Sigmoid colon (tissue), 7 donors: ENCODE measurements around the gene MOB3A. TPM values are rescaled to one million over a fixed set of nuclear protein-coding genes. Genes with fewer than 3 reads are reported as not detected.

Source experiments
- DNase-seq: peaks from one replicate; pipeline ENCODE4 v3.0.0-alpha.2; 2019
- H3K27ac ChIP-seq, 4 donors: fragments of 200-600 bp; sonication (generic); one replicate each; pipeline ENCODE4 v1.5.1; 2016 to 2019; ENCODE audit warnings: mild to moderate bottlenecking in 1 of 4
- H3K27me3 ChIP-seq, 3 donors: fragments of 200-600 bp; sonication (generic); one replicate each; pipeline ENCODE4 v1.5.1; 2019; ENCODE audit warnings: mild to moderate bottlenecking in 1 of 3
- H3K36me3 ChIP-seq, 4 donors: fragments of 200-600 bp; sonication (generic); one replicate each; pipeline ENCODE4 v1.5.1; 2016 to 2019
- H3K4me1 ChIP-seq, 4 donors: fragments of 200-600 bp; sonication (generic); one replicate each; pipeline ENCODE4 v1.5.1; 2017 to 2019
- H3K4me3 ChIP-seq, 4 donors: fragments of 200-600 bp; sonication (generic); one replicate each; pipeline ENCODE4 v1.5.1; 2017 to 2019; ENCODE audit warnings: mild to moderate bottlenecking in 2 of 4, moderate library complexity in 1 of 4
- H3K9me3 ChIP-seq, 4 donors: fragments of 200-600 bp in 3 of 4; sonication (generic) in 3 of 4; one replicate each; pipeline versions ENCODE4 v1.5.1 to v1.6.1; 2013 to 2019
- CTCF ChIP-seq, 4 experiments: fragments of 450-650 bp in 3 of 4; fragments of 200-600 bp in 1 of 4; IDR thresholded peaks; one replicate each; pipeline ENCODE4 v1.5.1; 2016 to 2019; ENCODE audit warnings: antibody characterized with exemption in 4 of 4, mild to moderate bottlenecking in 3 of 4, moderate library complexity in 2 of 4
- EP300 ChIP-seq, 4 donors: sonication (generic); formaldehyde crosslinking; IDR thresholded peaks; one replicate each; pipeline ENCODE4 v1.6.1; 2017; ENCODE audit warnings: antibody characterized with exemption in 4 of 4
- POLR2A ChIP-seq, 2 donors: fragments of 450-650 bp; IDR thresholded peaks; one replicate each; pipeline ENCODE4 v1.6.1; 2016; ENCODE audit warnings: antibody characterized with exemption in 2 of 2, mild to moderate bottlenecking in 2 of 2, moderate library complexity in 2 of 2
- POLR2AphosphoS5 ChIP-seq, 4 donors: sonication (generic); formaldehyde crosslinking; IDR thresholded peaks; one replicate each; pipeline ENCODE4 v1.6.1; 2017; ENCODE audit warnings: antibody characterized with exemption in 4 of 4
- WGBS, 2 donors: extraction: QIAGEN DNeasy Blood & Tissue Kit; methylation state at CpG; one replicate each; pipeline ENCODE4 v1.1.7; 2013; 5-methylcytosine and 5-hydroxymethylcytosine counted together
- intact Hi-C: fragments of 100-400 bp; cut with DNase I; formaldehyde crosslinking; loops from one replicate; pipeline ENCODE4 v1.15.1; 2023
- polyA plus RNA-seq, 3 donors: library from polyadenylated mRNA; stranded (reverse); fragments of 200-250 nt; gene quantifications; one replicate each; pipeline ENCODE4 v1.2.3, GENCODE V29; 2013
- total RNA-seq, 4 donors: library from RNA; depleted of rRNA; stranded (reverse); fragments of >200 nt; gene quantifications; one replicate each; pipeline ENCODE4 v1.1.0, GENCODE V29; 2016
- donor health status: healthy with polysubstance abuse.
- donor health status: Bipolar disorder and iron deficiency.
- donor health status: healthy.

MOB3A gene
- total and polyA plus RNA-seq, 7 donors: 14.4 to 65.4 (median 28.6) TPM

- Histone ChIP-seq H3K27me3 (no peaks in the 10 kb centered on the region), H3K4me1 (peaks cover 2 to 79% (median 63%) of the 10 kb centered on the region in 4 donors), H3K9me3 (no peaks in the 10 kb centered on the region), H3K36me3 (peaks cover 43 to 65% (median 55%) of the 10 kb centered on the region in 4 donors), H3K27ac (peak overlapping the region; percentile 91 to 99 (median 96)), H3K4me3 (peak overlapping the region; percentile 23 to 48 (median 40))
- WGBS, 2 donors: 64 to 72% methylated on average over 6 of the region's 6 CpGs
- DNase-seq: no peak
- TF ChIP-seq EP300 (IDR thresholded peaks at IDR 0.05): no peak
- intact Hi-C loops: no loop called here
These were observed 54.8 kb downstream of the MOB3A start for GRCh38 chr19:2041433-2041682.

DNA sequence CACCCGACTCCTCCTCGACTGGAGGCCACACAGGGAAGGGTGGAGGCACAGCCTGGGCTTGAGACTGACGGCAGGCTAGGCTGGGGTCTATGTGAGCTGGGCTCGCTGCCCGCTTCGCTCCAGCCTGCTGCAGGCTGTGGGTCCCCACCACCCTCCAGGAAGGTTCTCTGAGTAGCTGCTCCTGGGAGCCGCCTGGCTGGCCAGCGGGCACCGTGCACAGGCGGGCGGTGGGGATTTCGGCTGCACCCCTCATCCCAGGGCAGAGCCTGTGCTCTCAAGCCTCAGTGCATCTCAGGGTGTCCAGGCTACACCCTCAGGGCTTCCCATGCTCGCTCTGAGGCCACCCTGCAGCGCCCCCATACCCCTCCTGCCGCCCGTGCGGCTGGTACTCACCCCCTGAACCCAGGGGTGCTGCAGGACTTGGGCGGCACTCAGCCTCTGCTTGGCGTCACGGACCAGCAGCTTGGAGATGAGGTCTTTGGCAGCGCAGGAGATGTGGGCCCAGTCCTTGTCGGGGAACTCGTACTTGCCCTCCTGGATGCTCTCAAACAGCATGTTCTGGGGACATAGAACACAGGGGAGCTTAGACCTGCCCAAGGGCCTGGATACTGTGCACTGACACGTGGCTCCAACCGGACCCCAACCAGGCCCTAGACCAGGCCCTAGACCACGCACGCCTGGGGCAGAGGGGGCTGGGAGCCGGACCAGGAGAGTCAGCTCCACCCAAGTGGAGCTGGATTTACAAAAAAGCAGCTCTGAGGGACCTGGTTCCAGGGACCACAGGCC is 55.3 kb downstream of the MOB3A start:
- Histone ChIP-seq H3K4me1 (peaks cover 2 to 74% (median 58%) of the 10 kb centered on the region in 4 donors), H3K27ac (peak overlapping the region; percentile 91 to 99 (median 96)), H3K27me3 (no peaks in the 10 kb centered on the region), H3K4me3 (peak overlapping the region in 1 of 4 donors; percentile 37), H3K36me3 (peaks cover 38 to 59% (median 50%) of the 10 kb centered on the region in 4 donors), H3K9me3 (no peaks in the 10 kb centered on the region)
- peak; percentile 69 for DNase-seq
- 88 to 93% methylated on average over 28 of the region's 28 CpGs for WGBS, 2 donors
- TF ChIP-seq EP300 (IDR thresholded peaks at IDR 0.05) (no peak), POLR2A (IDR thresholded peaks at IDR 0.05) (no peak), POLR2AphosphoS5 (IDR thresholded peaks at IDR 0.05) (no peak), CTCF (IDR thresholded peaks at IDR 0.05) (no peak)
- intact Hi-C loops: no loop called here

DNA sequence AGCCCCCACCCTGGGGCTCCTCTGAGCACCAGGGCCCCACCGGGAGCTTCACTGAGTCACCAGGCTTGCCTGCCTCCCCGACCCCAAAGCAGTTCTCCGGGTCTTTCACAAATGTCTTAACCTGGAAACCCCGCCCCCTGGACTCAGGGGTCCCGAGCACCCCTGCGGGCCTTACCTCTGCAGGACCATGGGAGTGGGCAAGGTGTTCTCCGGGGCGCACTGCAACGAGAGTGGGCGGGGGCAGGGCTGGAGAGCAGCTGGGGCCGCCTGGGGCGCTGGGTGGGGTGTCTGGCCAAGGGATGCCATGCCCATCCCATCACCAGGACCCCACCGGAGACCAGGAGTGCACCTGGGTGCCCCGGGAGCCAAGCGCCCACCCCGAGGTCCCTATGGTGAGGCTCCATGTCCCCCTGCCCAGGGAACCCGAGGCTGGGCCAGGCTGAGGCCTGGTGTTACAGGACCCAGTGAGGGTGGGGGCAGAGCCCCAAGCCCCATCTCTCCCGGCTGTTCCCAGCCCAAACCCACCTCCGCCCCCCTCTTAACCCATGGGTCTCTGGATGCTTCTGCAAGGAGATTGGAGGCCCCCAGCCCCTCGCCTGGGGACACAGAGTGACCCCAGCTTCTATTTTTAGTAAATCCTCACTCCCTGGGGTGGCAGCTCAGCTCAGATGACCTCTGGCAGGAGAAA is 56.0 kb downstream of the MOB3A start:
- Histone ChIP-seq H3K27ac (peak overlapping the region; percentile 91 to 99 (median 96)), H3K36me3 (peaks cover 31 to 52% (median 43%) of the 10 kb centered on the region in 4 donors), H3K4me1 (peaks cover 2 to 67% (median 52%) of the 10 kb centered on the region in 4 donors), H3K4me3 (no peak overlapping the region), H3K27me3 (no peaks in the 10 kb centered on the region), H3K9me3 (peaks cover 0 to 3% (median 0%) of the 10 kb centered on the region in 4 donors)
- peak; percentile 69 for DNase-seq
- intact Hi-C loops: no loop called here
- WGBS, 2 donors: 84 to 89% methylated on average over 20 of the region's 20 CpGs
- TF ChIP-seq CTCF (IDR thresholded peaks at IDR 0.05) (no peak), POLR2AphosphoS5 (IDR thresholded peaks at IDR 0.05) (peak in 1 of 4 donors; percentile 2)

- peak; percentile 68 for DNase-seq
- peaks cover 0 to 3% (median 0%) of the 10 kb centered on the region in 4 donors for H3K9me3 ChIP-seq
- H3K4me3 ChIP-seq: no peak overlapping the region
- TF ChIP-seq EP300 (IDR thresholded peaks at IDR 0.05) (no peak), POLR2AphosphoS5 (IDR thresholded peaks at IDR 0.05) (no peak), POLR2A (IDR thresholded peaks at IDR 0.05) (no peak), CTCF (IDR thresholded peaks at IDR 0.05) (no peak)
- 83 to 92% methylated on average over 30 of the region's 30 CpGs for WGBS, 2 donors
- H3K27ac ChIP-seq: peak overlapping the region; percentile 91 to 99 (median 96)
- no peaks in the 10 kb centered on the region for H3K27me3 ChIP-seq
- peaks cover 30 to 45% (median 39%) of the 10 kb centered on the region in 4 donors for H3K36me3 ChIP-seq
- peaks cover 2 to 67% (median 48%) of the 10 kb centered on the region in 4 donors for H3K4me1 ChIP-seq
- intact Hi-C loops: no loop called here
These were observed 56.8 kb downstream of the MOB3A start for GRCh38 chr19:2039089-2039958.
